ENCODE data around the gene C1orf232. TPM values are rescaled to one million over a fixed set of nuclear protein-coding genes. Genes with fewer than 3 reads are reported as not detected.

The C1orf232 gene
- total RNA-seq, 2 experiments from 2014 or later: not detected

DNA sequence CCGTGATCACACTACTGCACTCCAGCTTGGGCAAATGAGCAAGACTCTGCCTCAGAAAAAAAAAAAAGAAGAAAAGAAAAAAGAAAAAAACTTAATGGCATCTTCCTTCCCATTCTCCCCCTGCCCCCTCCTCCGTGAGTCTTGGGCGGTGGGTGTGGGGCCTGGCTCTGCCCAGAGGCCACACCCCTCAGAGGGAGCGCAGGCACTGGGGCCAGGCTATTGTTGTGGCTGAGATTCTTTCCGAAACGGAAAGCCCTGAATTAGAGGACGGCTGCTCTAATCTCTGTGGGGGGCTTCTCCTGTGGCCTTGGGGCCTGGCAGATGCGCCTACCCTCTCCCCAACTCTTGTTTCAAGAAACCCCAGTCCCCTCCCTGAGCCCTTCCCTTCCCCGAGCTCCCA lies 14.0 kb downstream of the C1orf232 start:
- H3K27ac Mint-ChIP-seq: no peak overlapping the region
- ATAC-seq (ENCODE audit: poor library complexity) (no peak), DNase-seq (no peak)
- H3K27me3 Mint-ChIP-seq: peaks cover 43% of the 10 kb centered on the region
- no peaks in the 10 kb centered on the region for H3K4me1 Mint-ChIP-seq (ENCODE audit: low read depth)
- no peaks in the 10 kb centered on the region for H3K9me3 ChIP-seq (ENCODE audit: control insufficient read depth in 1 of 2, insufficient read depth in 1 of 2, low read length in 2 of 2)
- CTCF ChIA-PET: interaction anchor here (1.3 kb wide), 1 partner anchor 9 kb away, joined by 3 read pairs; no protein-coding TSS in a partner anchor
- no peaks in the 10 kb centered on the region for H3K9me3 Mint-ChIP-seq
- TF ChIP-seq, protein P1, sequence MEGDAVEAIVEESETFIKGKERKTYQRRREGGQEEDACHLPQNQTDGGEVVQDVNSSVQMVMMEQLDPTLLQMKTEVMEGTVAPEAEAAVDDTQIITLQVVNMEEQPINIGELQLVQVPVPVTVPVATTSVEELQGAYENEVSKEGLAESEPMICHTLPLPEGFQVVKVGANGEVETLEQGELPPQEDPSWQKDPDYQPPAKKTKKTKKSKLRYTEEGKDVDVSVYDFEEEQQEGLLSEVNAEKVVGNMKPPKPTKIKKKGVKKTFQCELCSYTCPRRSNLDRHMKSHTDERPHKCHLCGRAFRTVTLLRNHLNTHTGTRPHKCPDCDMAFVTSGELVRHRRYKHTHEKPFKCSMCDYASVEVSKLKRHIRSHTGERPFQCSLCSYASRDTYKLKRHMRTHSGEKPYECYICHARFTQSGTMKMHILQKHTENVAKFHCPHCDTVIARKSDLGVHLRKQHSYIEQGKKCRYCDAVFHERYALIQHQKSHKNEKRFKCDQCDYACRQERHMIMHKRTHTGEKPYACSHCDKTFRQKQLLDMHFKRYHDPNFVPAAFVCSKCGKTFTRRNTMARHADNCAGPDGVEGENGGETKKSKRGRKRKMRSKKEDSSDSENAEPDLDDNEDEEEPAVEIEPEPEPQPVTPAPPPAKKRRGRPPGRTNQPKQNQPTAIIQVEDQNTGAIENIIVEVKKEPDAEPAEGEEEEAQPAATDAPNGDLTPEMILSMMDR (IDR thresholded peaks at IDR 0.05): no peak
- intact Hi-C loops (cut with DNase I, micrococcal nuclease): no loop called here
- H3K27me3 ChIP-seq (ENCODE audit: control insufficient read depth in 1 of 2, insufficient read depth in 2 of 2, low read length in 2 of 2): peaks cover 10 to 17% of the 10 kb centered on the region in 2 experiments
- H3K4me3 Mint-ChIP-seq: no peak overlapping the region
- no peaks in the 10 kb centered on the region for H3K36me3 Mint-ChIP-seq (ENCODE audit: low read depth)
- no peaks in the 10 kb centered on the region for H3K36me3 ChIP-seq (ENCODE audit: insufficient read depth, low read length)
- POLR2A ChIA-PET: interaction anchor here (0.6 kb wide), 1 partner anchor 356 kb away, joined by 3 read pairs; no protein-coding TSS in a partner anchor
- H3K4me1 ChIP-seq (ENCODE audit: insufficient read depth, low read length): peaks cover 5% of the 10 kb centered on the region
- H3K27ac ChIP-seq (ENCODE audit: low read depth in 1 of 2, low read length in 2 of 2): no peak overlapping the region
- no peak overlapping the region for H3K4me3 ChIP-seq (ENCODE audit: low read length)

DNA sequence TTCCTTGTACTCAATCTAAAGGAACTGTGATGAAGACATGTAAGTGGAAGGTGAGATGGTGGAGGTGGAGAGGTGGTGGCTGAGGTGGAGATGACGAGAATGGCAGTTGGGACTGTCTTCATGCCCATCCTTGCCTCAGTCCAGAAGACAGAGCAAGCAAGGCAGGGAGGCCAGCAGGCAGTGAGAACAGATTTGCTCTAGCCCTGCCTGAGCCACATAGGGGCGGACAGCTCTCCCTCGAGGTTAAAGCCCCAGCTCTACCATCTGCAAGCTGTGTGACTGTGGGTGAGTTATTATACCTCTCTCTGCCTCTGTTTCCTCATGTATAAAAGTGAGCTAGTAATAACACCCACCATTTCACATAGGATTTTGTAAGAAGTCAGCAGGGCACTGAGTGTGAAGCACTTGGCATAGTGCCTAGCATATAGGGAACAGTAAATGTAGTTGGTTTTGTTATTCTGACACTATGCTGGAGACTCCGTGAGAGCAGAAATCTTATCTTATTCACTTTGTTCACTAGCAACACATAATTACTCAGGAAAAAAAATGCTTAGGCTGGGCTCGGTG lies 14.7 kb downstream of the C1orf232 start:
- peaks cover 5% of the 10 kb centered on the region for H3K4me1 ChIP-seq (ENCODE audit: insufficient read depth, low read length)
- H3K9me3 ChIP-seq (ENCODE audit: control insufficient read depth in 1 of 2, insufficient read depth in 1 of 2, low read length in 2 of 2): no peaks in the 10 kb centered on the region
- DNase-seq (no peak), ATAC-seq (ENCODE audit: poor library complexity) (no peak)
- ChIA-PET CTCF (interaction anchor here (1.3 kb wide), 1 partner anchor 9 kb away, joined by 3 read pairs; no protein-coding TSS in a partner anchor), POLR2A (no interaction called here)
- no peak overlapping the region for H3K4me3 ChIP-seq (ENCODE audit: low read length)
- peaks cover 10% of the 10 kb centered on the region in 2 experiments for H3K27me3 ChIP-seq (ENCODE audit: control insufficient read depth in 1 of 2, insufficient read depth in 2 of 2, low read length in 2 of 2)
- Mint-ChIP-seq H3K36me3 (ENCODE audit: low read depth) (no peaks in the 10 kb centered on the region), H3K4me3 (no peak overlapping the region), H3K9me3 (no peaks in the 10 kb centered on the region), H3K27ac (no peak overlapping the region), H3K27me3 (peaks cover 36% of the 10 kb centered on the region), H3K4me1 (ENCODE audit: low read depth) (no peaks in the 10 kb centered on the region)
- no peaks in the 10 kb centered on the region for H3K36me3 ChIP-seq (ENCODE audit: insufficient read depth, low read length)
- intact Hi-C loops (cut with DNase I, micrococcal nuclease): no loop called here
- TF ChIP-seq, protein P1 (IDR thresholded peaks at IDR 0.05): no peak
- H3K27ac ChIP-seq (ENCODE audit: low read depth in 1 of 2, low read length in 2 of 2): no peak overlapping the region

DNA sequence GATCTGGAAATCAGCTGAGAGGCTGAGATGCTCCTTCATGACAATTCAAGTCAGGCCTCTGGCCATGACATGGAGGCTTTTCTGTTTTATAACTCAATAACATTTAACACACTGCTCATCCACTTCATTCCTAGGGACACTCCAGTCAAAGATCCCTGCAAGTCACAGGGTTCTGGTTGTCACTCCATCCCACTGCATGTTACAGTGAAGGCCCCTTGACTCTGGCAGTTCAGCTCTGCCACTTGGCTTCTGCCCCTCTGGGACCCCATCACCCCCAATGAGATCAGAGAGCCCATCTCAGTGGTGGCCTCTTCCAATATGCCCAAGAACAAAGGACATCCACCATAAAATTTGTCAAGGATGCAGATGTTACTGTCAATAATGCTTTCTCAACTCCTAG lies 19.9 kb downstream of the C1orf232 start:
- TF ChIP-seq, protein P1 (IDR thresholded peaks at IDR 0.05): no peak
- Mint-ChIP-seq H3K4me1 (ENCODE audit: low read depth) (peaks cover 6% of the 10 kb centered on the region), H3K36me3 (ENCODE audit: low read depth) (no peaks in the 10 kb centered on the region), H3K27me3 (peaks cover 3% of the 10 kb centered on the region), H3K27ac (no peak overlapping the region), H3K9me3 (no peaks in the 10 kb centered on the region), H3K4me3 (no peak overlapping the region)
- H3K4me3 ChIP-seq (ENCODE audit: low read length): no peak overlapping the region
- peaks cover 9% of the 10 kb centered on the region for H3K4me1 ChIP-seq (ENCODE audit: insufficient read depth, low read length)
- DNase-seq (no peak), ATAC-seq (ENCODE audit: poor library complexity) (no peak)
- H3K9me3 ChIP-seq (ENCODE audit: control insufficient read depth in 1 of 2, insufficient read depth in 1 of 2, low read length in 2 of 2): no peaks in the 10 kb centered on the region
- no peak overlapping the region for H3K27ac ChIP-seq (ENCODE audit: low read depth in 1 of 2, low read length in 2 of 2)
- intact Hi-C loops (cut with DNase I, micrococcal nuclease): no loop called here
- CTCF ChIA-PET: interaction anchor here (1.3 kb wide), 1 partner anchor 45 kb away, joined by 4 read pairs; no protein-coding TSS in a partner anchor
- H3K27me3 ChIP-seq (ENCODE audit: control insufficient read depth in 1 of 2, insufficient read depth in 2 of 2, low read length in 2 of 2): peaks cover 0 to 4% of the 10 kb centered on the region in 2 experiments
- no peaks in the 10 kb centered on the region for H3K36me3 ChIP-seq (ENCODE audit: insufficient read depth, low read length)
- POLR2A ChIA-PET: no interaction called here
